Stromal cell of bone marrow (primary cell): Measurements from ENCODE around the gene CRYZ.

ENCODE experiments used
- DNase-seq: peaks from one replicate; pipeline ENCODE4 v3.0.0-alpha.2; 2012; ENCODE audit warnings: low read depth

The CRYZ gene

GRCh38 chr1:74729741-74730478 is 2.9 kb downstream of the CRYZ start:
- no peak for DNase-seq

- no peak for DNase-seq
Measured at GRCh38 chr1:74728736-74729135, 4.1 kb downstream of the CRYZ start.

- no peak for DNase-seq
Measured at GRCh38 chr1:74726063-74726462, 6.8 kb downstream of the CRYZ start.

GRCh38 chr1:74717626-74718025 is 15.2 kb downstream of the CRYZ start:
- DNase-seq = no peak

- DNase-seq = no peak
Measured at GRCh38 chr1:74716822-74717221, 16.0 kb downstream of the CRYZ start.

GRCh38 chr1:74715806-74716205 is 17.0 kb downstream of the CRYZ start:
- DNase-seq = no peak

GRCh38 chr1:74715236-74715502 is 17.7 kb downstream of the CRYZ start:
- no peak for DNase-seq

GRCh38 chr1:74714429-74715235 is 18.2 kb downstream of the CRYZ start:
- DNase-seq = no peak

GRCh38 chr1:74713849-74714248 is 19.0 kb downstream of the CRYZ start:
- no peak for DNase-seq

- no peak for DNase-seq
Measured at GRCh38 chr1:74712881-74713280, 20.0 kb downstream of the CRYZ start.

GRCh38 chr1:74703386-74704182 is 29.3 kb downstream of the CRYZ start:
- no peak for DNase-seq

GRCh38 chr1:74699331-74699730 is 33.5 kb downstream of the CRYZ start:
- DNase-seq = no peak

- DNase-seq = no peak
Measured at GRCh38 chr1:74697832-74698231, 35.0 kb downstream of the CRYZ start.

GRCh38 chr1:74693473-74693872 is 39.4 kb downstream of the CRYZ start:
- no peak for DNase-seq

GRCh38 chr1:74690909-74691308 is 41.9 kb downstream of the CRYZ start:
- DNase-seq = no peak

GRCh38 chr1:74690364-74690696 is 42.5 kb downstream of the CRYZ start:
- DNase-seq = no peak

- peak; percentile 41 for DNase-seq
Measured at GRCh38 chr1:74689621-74690363, 43.1 kb downstream of the CRYZ start.

GRCh38 chr1:74686928-74687327 is 45.9 kb downstream of the CRYZ start:
- no peak for DNase-seq

- DNase-seq = no peak
Measured at GRCh38 chr1:74684301-74684700, 48.5 kb downstream of the CRYZ start.

- no peak for DNase-seq
Measured at GRCh38 chr1:74683656-74684055, 49.2 kb downstream of the CRYZ start.

- no peak for DNase-seq
Measured at GRCh38 chr1:74681851-74682250, 51.0 kb downstream of the CRYZ start.

GRCh38 chr1:74681449-74681848 is 51.4 kb downstream of the CRYZ start:
- DNase-seq = no peak
